ENCODE results near the gene DNAH9. TPM values are rescaled to one million over a fixed set of nuclear protein-coding genes. Genes with fewer than 3 reads are reported as not detected.
A peak's percentile ranks its signal among the peaks of the same experiment; 100 is the strongest.

DNAH9 gene
- total RNA-seq, 1 donor from 2014 or later = 0.44 TPM

DNA sequence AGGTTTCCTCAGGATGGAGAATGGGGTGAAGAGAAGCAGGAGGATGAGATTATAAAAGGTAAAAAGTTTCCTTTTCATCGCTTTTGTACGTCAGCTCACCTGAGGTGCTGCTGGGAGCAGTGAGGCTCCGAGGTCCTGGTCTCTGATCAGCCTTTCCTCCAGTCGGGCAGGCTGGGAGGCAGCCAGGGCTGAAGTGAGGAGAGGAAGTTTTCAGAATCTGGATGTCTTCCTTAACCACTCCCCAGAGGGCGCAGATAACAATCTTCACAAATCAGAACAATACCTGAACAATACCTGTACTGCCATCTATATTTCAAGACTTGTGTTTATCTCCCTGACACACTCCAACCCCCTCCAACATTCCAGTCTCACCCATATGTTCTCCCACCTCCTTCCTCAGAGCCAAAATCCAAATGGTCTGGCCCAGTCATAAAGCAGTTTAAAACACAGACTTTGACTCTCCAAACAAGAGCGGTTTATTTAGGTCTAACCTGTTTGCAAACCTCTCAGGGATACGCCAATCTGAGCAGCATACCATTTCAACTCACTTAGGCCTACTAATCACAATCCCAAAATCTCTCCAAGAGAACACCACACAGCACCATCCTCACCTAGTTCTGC is 392.2 kb downstream of the DNAH9 start:
- no peak for ATAC-seq

DNA sequence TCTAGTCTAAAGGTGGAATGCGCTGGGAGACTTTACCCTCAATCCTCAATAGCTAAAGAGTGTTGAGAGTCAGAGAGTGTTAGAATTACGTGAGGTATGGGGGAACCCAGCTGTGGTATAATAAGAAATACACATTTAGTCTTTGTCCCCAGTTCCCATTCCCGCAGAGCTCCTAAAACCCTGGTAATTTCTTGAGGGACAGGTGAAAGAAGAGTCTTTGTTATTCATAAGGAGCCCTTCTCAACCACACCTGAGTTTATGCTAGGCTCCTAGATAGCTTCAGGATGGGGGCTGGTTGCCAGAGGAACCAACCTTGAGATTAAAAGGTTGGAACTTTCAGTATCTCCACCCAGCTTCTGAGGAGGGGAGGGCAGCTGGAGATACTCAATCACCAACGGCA is 393.2 kb downstream of the DNAH9 start:
- no peak for ATAC-seq

DNA sequence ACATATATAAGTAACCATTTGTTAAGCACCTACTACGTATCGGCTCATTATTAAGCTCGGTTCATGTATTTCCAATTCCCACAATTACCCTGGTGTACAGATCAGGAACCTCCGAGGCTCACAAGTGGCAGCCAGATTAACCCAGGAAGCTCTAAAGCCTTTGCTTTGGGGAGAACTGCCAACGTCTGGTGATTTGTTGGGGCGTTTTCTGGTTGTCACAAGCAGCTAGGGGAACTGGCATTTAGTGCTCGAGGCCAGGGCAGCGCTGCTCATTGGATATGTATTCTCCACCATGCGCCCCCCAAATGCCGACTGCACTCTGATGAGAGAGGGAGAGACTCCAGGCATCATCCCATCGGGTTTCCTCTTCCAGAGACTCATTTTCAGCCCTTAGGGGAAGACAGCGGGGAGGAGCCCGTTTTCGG is 398.5 kb downstream of the DNAH9 start:
- ATAC-seq = peak; percentile 43

DNA sequence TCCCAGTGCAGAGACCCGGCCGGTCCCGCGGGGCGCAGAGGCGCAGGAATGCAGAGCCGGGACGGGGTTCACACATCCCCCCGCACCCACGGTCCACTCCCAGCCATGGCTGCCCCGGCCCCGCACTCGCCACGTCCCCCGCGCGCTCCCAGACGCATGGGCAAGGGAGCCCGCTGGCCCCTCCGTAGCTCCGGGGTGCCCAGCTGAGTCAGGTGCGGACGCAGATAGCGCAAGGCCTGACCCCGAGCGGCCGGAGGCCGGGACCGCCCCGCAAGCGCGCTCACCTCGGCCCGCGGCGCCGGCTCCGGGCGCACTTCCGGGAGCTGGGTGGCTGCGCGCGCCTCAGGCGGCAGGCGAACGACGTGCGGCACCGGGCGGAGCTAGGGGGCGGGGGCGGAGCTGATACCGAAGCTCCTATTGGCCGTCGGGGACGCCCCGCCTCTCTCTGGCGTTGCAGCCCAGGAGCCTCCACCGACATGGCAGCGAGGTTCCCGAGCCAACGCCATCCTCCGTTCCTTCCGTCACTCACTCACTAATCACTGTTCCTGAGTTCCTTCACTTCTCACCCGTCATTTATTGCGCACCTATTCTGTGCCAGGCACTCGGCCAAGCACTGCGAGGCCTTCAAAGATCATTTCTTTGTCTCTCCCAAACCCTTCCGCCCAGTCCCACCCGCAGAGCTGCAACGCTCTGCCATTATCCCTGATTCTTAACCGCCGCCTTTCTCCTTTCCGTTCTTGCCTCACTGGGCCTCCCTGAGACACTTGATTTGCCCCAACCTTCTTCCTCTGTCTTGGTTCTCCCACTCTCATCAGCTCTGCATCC is 399.1 kb downstream of the DNAH9 start, which contains the start of gene ZNF18:
TSS of gene ZNF18 (minus strand) at position 329 of the 825 bp plus-strand sequence. CDS start 4,646 bp downstream, outside the sequence.
- ATAC-seq = peak; percentile 100

DNA sequence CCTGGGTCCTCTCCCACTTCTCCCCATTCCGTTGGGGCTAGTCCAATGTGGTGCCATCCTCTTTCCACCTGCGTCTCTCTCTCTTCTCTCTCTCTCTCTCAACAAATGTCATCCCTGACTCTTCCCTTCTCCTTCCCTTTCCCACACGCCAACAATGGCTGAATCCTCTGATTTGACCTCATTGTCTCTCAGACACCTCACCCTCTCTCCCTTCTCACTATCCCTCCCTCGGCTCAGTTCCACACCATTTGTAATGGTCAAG is 399.6 kb downstream of the DNAH9 start:
- ATAC-seq = no peak

DNA sequence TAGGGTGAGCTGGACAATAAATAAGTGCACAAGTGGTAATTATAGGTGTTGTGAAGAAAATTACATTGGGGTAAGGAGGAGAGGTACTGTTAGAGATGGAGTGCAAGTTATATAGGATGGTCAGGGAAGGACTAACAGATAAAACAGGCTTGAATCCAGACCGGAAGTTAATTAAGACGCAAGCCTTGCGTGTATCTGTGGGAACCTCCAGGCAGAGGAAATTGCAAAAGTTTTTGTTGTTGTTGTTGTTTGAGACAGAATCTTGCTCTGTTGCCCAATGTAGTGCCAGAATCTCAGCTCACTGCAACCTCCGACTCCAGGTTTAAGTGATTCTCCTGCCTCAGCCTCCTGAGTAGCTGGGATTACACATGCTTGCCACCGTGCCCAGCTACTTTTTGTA is 401.4 kb downstream of the DNAH9 start:
- ATAC-seq = no peak

DNA sequence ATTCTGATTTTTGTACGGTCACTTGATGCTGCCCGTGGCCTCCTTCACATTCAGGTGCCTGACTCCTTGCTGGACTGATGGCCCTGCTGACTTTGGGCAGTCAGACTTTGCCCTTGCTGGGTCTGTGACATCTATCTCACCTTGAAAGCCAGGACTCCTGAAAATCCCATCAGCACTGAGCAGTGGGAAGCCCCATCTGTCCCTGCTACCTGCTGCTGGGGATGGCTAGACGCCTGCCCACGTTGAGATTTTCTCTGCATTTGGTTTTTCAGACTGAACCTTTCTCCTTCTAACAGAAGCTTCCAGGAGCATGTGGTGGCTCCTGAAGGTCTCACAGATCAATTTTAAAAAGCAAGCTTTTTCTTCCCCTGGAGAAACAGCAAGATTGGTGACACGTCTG is 409.2 kb downstream of the DNAH9 start:
- no peak for ATAC-seq

Data from esophagus mucosa (tissue), 1 donor.